K562 (cell line): ENCODE data around the gene ABR. TPM values are rescaled to one million over a fixed set of nuclear protein-coding genes. Genes with fewer than 3 reads are reported as not detected.

ENCODE experiments used
- ATAC-seq: fragments of 200-7000 bp; cut with Tn5 transposase; 3 replicates; pipeline ENCODE4 v1.9.1; 2020; ENCODE audit warnings: moderate library complexity
- BruUV-seq: library from RNA; stranded (reverse); fragments of 400-500 nt; replicated peaks from 2 replicates; lab custom pipeline; 2021; lab: Mats Ljungman, UMichigan
- CTCF ChIA-PET: fragments of 300-600 bp; formaldehyde crosslinking; extraction: SDS; loops from one replicate; lab custom pipeline; 2021; ENCODE audit warnings: low intra/inter-chr PET ratio; lab: Yijun Ruan, JAX
- POLR2A ChIA-PET: fragments of 300-600, 350-650 bp; sonication (Branson Sonifier 250); formaldehyde crosslinking; extraction: SDS; loops from one replicate; lab custom pipeline; 2021; ENCODE audit warnings: antibody characterized with exemption, inconsistent platforms; lab: Yijun Ruan, JAX
- DNase-seq, 4 experiments: peaks; one replicate each; pipeline versions ENCODE4 v3.0.0 to v3.0.0-alpha.2; 2011 to 2018; ENCODE audit warnings: low spot score in 3 of 4, mixed read lengths in 3 of 4; ENCODE audit errors: extremely low read depth in 1 of 4
- FAIRE-seq: peaks from 2 replicates; lab custom pipeline; 2011; peaks lifted over from hg19 to GRCh38; lab: Jason Lieb, UNC
- H2AFZ ChIP-seq: 2 replicates; pipeline ENCODE4 v1.6.0; 2011; ENCODE audit warnings: low read depth, low read length, control low read depth, inconsistent platforms
- H3K27ac ChIP-seq: fragments of 200-600 bp; 3 replicates; pipeline ENCODE4 v1.8.0; 2011; ENCODE audit warnings: low read depth, mild to moderate bottlenecking, control low read depth, inconsistent platforms, low read length, moderate library complexity, mixed read lengths; ENCODE audit errors: extremely low read depth
- H3K27me3 ChIP-seq, 2 experiments: fragments of 300-600 bp in 1 of 2; 2 replicates in 1 of 2; 3 replicates in 1 of 2; pipeline versions ENCODE4 v1.6.0 to v1.8.0; 2011; ENCODE audit warnings: inconsistent platforms in 2 of 2, low read length in 2 of 2, mild to moderate bottlenecking in 1 of 2, mixed read lengths in 1 of 2, moderate library complexity in 1 of 2; ENCODE audit not compliant: control insufficient read depth in 2 of 2, insufficient read depth in 2 of 2
- H3K36me3 ChIP-seq: fragments of 300-600 bp; 3 replicates; pipeline ENCODE4 v1.8.0; 2011; ENCODE audit warnings: mild to moderate bottlenecking, low read length, inconsistent platforms; ENCODE audit not compliant: control insufficient read depth, insufficient read depth
- H3K4me1 ChIP-seq, 2 experiments: fragments of 200-600 bp in 1 of 2; replicated peaks in 1 of 2; 2 replicates in 1 of 2; 3 replicates in 1 of 2; pipeline versions ENCODE4 v1.5.1 to v1.8.0; 2011; ENCODE audit warnings: inconsistent platforms in 2 of 2, low read length in 2 of 2, mild to moderate bottlenecking in 1 of 2, mixed read lengths in 1 of 2, moderate library complexity in 1 of 2; ENCODE audit not compliant: control insufficient read depth in 2 of 2, insufficient read depth in 2 of 2
- H3K4me2 ChIP-seq: 2 replicates; pipeline ENCODE4 v1.6.1; 2011; ENCODE audit warnings: low read length, control low read depth, inconsistent platforms, mixed read lengths; ENCODE audit not compliant: insufficient read depth
- H3K4me3 ChIP-seq: fragments of 200-600 bp; sonication (generic), shearing (Covaris generic); 2 replicates; pipeline ENCODE4 v1.5.1; 2016; ENCODE audit warnings: control low read depth, inconsistent platforms
- H3K79me2 ChIP-seq: fragments of 200-600 bp; 3 replicates; pipeline ENCODE4 v1.8.0; 2011; ENCODE audit warnings: low read length, inconsistent platforms; ENCODE audit not compliant: control insufficient read depth, insufficient read depth
- H3K9ac ChIP-seq, 2 experiments: 2 replicates each; pipeline versions ENCODE4 v1.6.0 to v1.6.1; 2011; ENCODE audit warnings: low read depth in 2 of 2, low read length in 2 of 2, control low read depth in 1 of 2, inconsistent platforms in 1 of 2, mild to moderate bottlenecking in 1 of 2, mixed read lengths in 1 of 2; ENCODE audit not compliant: insufficient read depth in 1 of 2
- H3K9me1 ChIP-seq: one replicate; pipeline ENCODE4 v1.6.0; 2011; ENCODE audit warnings: inconsistent platforms, mild to moderate bottlenecking, low read length, moderate library complexity; ENCODE audit not compliant: control insufficient read depth, insufficient read depth
- H3K9me3 ChIP-seq: replicated peaks from 2 replicates; pipeline ENCODE4 v1.5.1; 2011; ENCODE audit warnings: low read depth, low read length, inconsistent platforms; ENCODE audit not compliant: control insufficient read depth, insufficient read depth
- H4K20me1 ChIP-seq: replicated peaks from 2 replicates; pipeline ENCODE4 v1.6.1; 2011; ENCODE audit warnings: low read length, inconsistent platforms, mixed read lengths; ENCODE audit not compliant: control insufficient read depth, insufficient read depth
- MCM7 ChIP-seq, 2 experiments: fragments of 450-650 bp; IDR thresholded peaks; 2 replicates each; pipeline ENCODE4 v1.6.1; 2016 to 2018
- MEF2D ChIP-seq: conservative IDR thresholded peaks from 2 replicates; pipeline ENCODE4 v1.6.1; 2016; ENCODE audit warnings: low read depth, missing genetic modification characterization, missing compliant biosample characterization
- RHOXF2B ChIP-seq: fragments of 250-450 bp; sonication (Bioruptor Pico); conservative IDR thresholded peaks from 2 replicates; pipeline ENCODE4 v1.5.1; 2021
- SIRT6 ChIP-seq: IDR thresholded peaks from one replicate; pipeline ENCODE4 v1.6.1; 2012; ENCODE audit warnings: low read depth, mild to moderate bottlenecking, control low read depth, inconsistent platforms, low read length, moderate library complexity
- ZBED1 ChIP-seq: IDR thresholded peaks from 2 replicates; pipeline ENCODE4 v1.6.1; 2014
- ZNF24 ChIP-seq: fragments of 450-650 bp; IDR thresholded peaks from 2 replicates; pipeline ENCODE4 v1.6.1; 2016
- ZNF668 ChIP-seq: fragments of 250-450 bp; sonication (Bioruptor Pico); IDR thresholded peaks from 2 replicates; pipeline ENCODE4 v1.8.0; 2022; ENCODE audit warnings: mild to moderate bottlenecking, inconsistent platforms
- WGBS: fragments of 100-300 bp; shearing (Covaris generic); methylation state at CpG from one replicate; pipeline ENCODE4 v1.1.6; 2016; ENCODE audit warnings: low coverage, mixed read lengths; ENCODE audit not compliant: insufficient coverage; ENCODE audit errors: missing lambda C conversion rate; 5-methylcytosine and 5-hydroxymethylcytosine counted together
- in situ Hi-C: fragments of 300-500 bp; cut with MboI; formaldehyde crosslinking; loops from 4 replicates; pipeline ENCODE4 v1.15.0; 2018; ENCODE audit warnings: inconsistent platforms, mixed read lengths
- intact Hi-C: fragments of 100-400 bp; cut with micrococcal nuclease; formaldehyde crosslinking; loops from 2 replicates; pipeline ENCODE4 v1.14.2; 2022
- polyA plus RNA-seq, 8 experiments: library from polyadenylated mRNA; depleted of rRNA in 4 of 8; stranded (reverse) in 5 of 8; unstranded in 3 of 8; fragments of >200 nt; fragmentation: Nextera tagmentation in 2 of 8; fragmentation: Illumina TruSeq in 1 of 8; extraction: Ambion mirVana in 2 of 8; extraction: Trizol in 1 of 8; gene quantifications; 2 replicates each; pipeline versions ENCODE4 v1.2.1 to v1.2.3, GENCODE V29; 2011 to 2014; ENCODE audit warnings: inconsistent platforms in 1 of 8, missing spikeins in 1 of 8
- total RNA-seq, 7 experiments: library from RNA; depleted of rRNA in 6 of 7; stranded (reverse); fragments of >200 nt in 6 of 7; fragmentation: Illumina TruSeq in 2 of 7; extraction: Trizol in 2 of 7; gene quantifications; 2 replicates each; pipeline versions ENCODE4 v1.2.1 to v1.2.3, GENCODE V29; 2011 to 2021; ENCODE audit warnings: low replicate concordance in 1 of 7
- TF ChIP-seq, protein P1 (sequence below): sonication (generic); formaldehyde crosslinking; IDR thresholded peaks from 2 replicates; pipeline ENCODE4 v1.9.0; 2022; ENCODE audit warnings: mild to moderate bottlenecking, missing genetic modification reagents
- TF ChIP-seq, protein P2 (sequence below): fragments of 250-450 bp; sonication (Bioruptor Pico); IDR thresholded peaks from 2 replicates; pipeline ENCODE4 v1.4.0; 2020; ENCODE audit warnings: borderline replicate concordance
- TF ChIP-seq, protein P3 (sequence below), 3 experiments: fragments of 200-800 bp in 1 of 3; fragments of 250-450 bp in 1 of 3; fragments of 450-650 bp in 1 of 3; sonication (Bioruptor Pico) in 1 of 3; sonication (Bioruptor generic) in 1 of 3; formaldehyde crosslinking in 1 of 3; IDR thresholded peaks; 2 replicates each; pipeline versions ENCODE4 v1.6.1 to v1.8.0; 2016 to 2022; ENCODE audit warnings: mild to moderate bottlenecking in 2 of 3, missing genetic modification characterization in 2 of 3, missing compliant biosample characterization in 1 of 3, moderate library complexity in 1 of 3

The ABR gene
- total and polyA plus RNA-seq, 9 of the 15 experiments (the other 6 are each of a cell fraction or from before 2014, with no cell fraction given), result 0.07 to 1.6 (median 0.37) TPM; not detected in 1

DNA sequence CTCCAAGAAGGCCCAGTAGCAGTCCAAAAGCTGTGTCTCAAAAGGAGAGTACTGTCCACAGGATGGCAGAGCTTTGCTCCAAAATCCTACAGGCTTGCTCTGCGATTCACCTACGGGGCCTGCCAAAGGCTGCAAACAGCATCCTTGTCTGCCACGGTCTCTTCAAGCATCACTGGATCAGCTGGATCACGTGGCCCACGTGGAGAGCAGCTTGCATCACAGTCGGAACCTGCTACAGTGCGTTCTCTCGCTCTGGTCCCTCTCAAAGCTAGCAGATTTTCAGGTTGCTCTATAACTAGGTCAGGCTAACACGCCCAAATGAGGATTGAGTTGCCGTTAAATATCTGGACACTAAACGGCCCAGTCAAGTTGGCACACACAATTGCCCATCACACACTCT lies 191.2 kb downstream of the ABR start:
- intact Hi-C loops (no loop called here), in situ Hi-C loops (loop anchor here (5.0 to 10.0 kb wide), 2 partner anchors 201 to 564 kb away; no protein-coding TSS in a partner anchor)
- ATAC-seq (no peak), DNase-seq (no peak), FAIRE-seq (no peak)
- H4K20me1 ChIP-seq, result no peaks in the 10 kb centered on the region
- WGBS, result 8% methylated on average over 11 of the region's 11 CpGs
- no peaks in the 10 kb centered on the region for H3K9me3 ChIP-seq
- H3K9me1 ChIP-seq, result no peaks in the 10 kb centered on the region
- peaks cover 0 to 23% of the 10 kb centered on the region in 2 experiments; a peak in 3 of 5 replicates for H3K27me3 ChIP-seq
- no TSS peak for BruUV-seq
- ChIA-PET POLR2A (no interaction called here), CTCF (no interaction called here)
- H3K4me3 ChIP-seq, result no peak overlapping the region
- H3K27ac ChIP-seq, result no peak overlapping the region
- TF ChIP-seq ZNF668 (CRISPR knock-in tag), result no peak
- TF ChIP-seq, protein P1, sequence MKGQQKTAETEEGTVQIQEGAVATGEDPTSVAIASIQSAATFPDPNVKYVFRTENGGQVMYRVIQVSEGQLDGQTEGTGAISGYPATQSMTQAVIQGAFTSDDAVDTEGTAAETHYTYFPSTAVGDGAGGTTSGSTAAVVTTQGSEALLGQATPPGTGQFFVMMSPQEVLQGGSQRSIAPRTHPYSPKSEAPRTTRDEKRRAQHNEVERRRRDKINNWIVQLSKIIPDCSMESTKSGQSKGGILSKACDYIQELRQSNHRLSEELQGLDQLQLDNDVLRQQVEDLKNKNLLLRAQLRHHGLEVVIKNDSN (CRISPR knock-in tag), result peak; percentile 44; the same call in 1 of the 2 replicates
- H3K79me2 ChIP-seq, result no peaks in the 10 kb centered on the region
- no peak overlapping the region for H2AFZ ChIP-seq
- H3K36me3 ChIP-seq, result no peaks in the 10 kb centered on the region
- no peak overlapping the region for H3K4me2 ChIP-seq
- no peaks in the 10 kb centered on the region; a peak in 1 of 5 replicates for H3K4me1 ChIP-seq
- no peak overlapping the region for H3K9ac ChIP-seq

DNA sequence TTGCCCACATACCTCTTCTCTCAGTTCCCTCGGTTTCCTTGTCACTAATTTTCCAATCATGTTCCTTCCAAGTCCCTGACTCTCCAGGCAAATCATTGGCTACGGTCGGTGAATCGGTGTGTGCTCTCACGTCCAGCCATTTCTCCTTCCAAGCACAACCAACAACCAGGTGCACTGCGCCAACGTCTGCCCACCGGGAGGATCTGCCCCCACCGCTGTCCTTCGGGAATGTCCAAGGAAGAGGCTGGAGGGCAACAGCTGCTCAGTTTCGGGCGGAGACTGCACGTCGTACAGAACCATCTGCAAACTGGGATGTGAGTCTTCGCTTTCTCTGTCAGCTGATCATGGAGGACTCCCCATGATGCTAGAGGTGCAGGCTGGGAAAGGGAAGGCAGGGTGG lies 191.8 kb downstream of the ABR start:
- peaks cover 0 to 23% of the 10 kb centered on the region in 2 experiments; a peak in 3 of 5 replicates for H3K27me3 ChIP-seq
- BruUV-seq, result no TSS peak
- TF ChIP-seq ZBED1, result no peak
- TF ChIP-seq MCM7 (IDR thresholded peaks at IDR 0.05), result no peak
- TF ChIP-seq, protein P2, sequence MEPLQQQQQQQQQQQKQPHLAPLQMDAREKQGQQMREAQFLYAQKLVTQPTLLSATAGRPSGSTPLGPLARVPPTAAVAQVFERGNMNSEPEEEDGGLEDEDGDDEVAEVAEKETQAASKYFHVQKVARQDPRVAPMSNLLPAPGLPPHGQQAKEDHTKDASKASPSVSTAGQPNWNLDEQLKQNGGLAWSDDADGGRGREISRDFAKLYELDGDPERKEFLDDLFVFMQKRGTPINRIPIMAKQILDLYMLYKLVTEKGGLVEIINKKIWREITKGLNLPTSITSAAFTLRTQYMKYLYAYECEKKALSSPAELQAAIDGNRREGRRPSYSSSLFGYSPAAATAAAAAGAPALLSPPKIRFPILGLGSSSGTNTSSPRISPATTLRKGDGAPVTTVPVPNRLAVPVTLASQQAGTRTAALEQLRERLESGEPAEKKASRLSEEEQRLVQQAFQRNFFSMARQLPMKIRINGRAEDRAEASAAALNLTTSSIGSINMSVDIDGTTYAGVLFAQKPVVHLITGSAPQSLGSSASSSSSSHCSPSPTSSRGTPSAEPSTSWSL, result no peak
- TF ChIP-seq SIRT6, result no peak
- no peak for TF ChIP-seq ZNF24
- TF ChIP-seq, protein P3, sequence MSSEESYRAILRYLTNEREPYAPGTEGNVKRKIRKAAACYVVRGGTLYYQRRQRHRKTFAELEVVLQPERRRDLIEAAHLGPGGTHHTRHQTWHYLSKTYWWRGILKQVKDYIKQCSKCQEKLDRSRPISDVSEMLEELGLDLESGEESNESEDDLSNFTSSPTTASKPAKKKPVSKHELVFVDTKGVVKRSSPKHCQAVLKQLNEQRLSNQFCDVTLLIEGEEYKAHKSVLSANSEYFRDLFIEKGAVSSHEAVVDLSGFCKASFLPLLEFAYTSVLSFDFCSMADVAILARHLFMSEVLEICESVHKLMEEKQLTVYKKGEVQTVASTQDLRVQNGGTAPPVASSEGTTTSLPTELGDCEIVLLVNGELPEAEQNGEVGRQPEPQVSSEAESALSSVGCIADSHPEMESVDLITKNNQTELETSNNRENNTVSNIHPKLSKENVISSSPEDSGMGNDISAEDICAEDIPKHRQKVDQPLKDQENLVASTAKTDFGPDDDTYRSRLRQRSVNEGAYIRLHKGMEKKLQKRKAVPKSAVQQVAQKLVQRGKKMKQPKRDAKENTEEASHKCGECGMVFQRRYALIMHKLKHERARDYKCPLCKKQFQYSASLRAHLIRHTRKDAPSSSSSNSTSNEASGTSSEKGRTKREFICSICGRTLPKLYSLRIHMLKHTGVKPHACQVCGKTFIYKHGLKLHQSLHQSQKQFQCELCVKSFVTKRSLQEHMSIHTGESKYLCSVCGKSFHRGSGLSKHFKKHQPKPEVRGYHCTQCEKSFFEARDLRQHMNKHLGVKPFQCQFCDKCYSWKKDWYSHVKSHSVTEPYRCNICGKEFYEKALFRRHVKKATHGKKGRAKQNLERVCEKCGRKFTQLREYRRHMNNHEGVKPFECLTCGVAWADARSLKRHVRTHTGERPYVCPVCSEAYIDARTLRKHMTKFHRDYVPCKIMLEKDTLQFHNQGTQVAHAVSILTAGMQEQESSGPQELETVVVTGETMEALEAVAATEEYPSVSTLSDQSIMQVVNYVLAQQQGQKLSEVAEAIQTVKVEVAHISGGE (CRISPR knock-in tag; IDR thresholded peaks at IDR 0.05), result no peak
- TF ChIP-seq RHOXF2B (CRISPR knock-in tag), result no peak
- no peak for TF ChIP-seq MEF2D (tag)
- no peak for ATAC-seq
- H3K9me3 ChIP-seq, result no peaks in the 10 kb centered on the region
- H2AFZ ChIP-seq, result no peak overlapping the region
- H3K4me2 ChIP-seq, result no peak overlapping the region
- H3K9me1 ChIP-seq, result no peaks in the 10 kb centered on the region
- H4K20me1 ChIP-seq, result no peaks in the 10 kb centered on the region
- no peak overlapping the region for H3K9ac ChIP-seq
- no peak overlapping the region for H3K4me3 ChIP-seq
- no peaks in the 10 kb centered on the region; a peak in 1 of 5 replicates for H3K4me1 ChIP-seq
- no peaks in the 10 kb centered on the region for H3K36me3 ChIP-seq
- FAIRE-seq, result no peak
- no peak for DNase-seq
- in situ Hi-C loops (loop anchor here (5.0 to 10.0 kb wide), 2 partner anchors 201 to 563 kb away; no protein-coding TSS in a partner anchor), intact Hi-C loops (no loop called here)
- no peaks in the 10 kb centered on the region for H3K79me2 ChIP-seq
- POLR2A ChIA-PET, result no interaction called here
- H3K27ac ChIP-seq, result no peak overlapping the region
- 24% methylated on average over 14 of the region's 15 CpGs for WGBS
- CTCF ChIA-PET, result no interaction called here
